OCI-LY3 (cell line): ENCODE data around the gene NEDD8.

Experiments used
- H2AFZ ChIP-seq: fragments of 200-600, 300-600 bp; shearing (Covaris generic); 2 replicates; pipeline ENCODE4 v1.6.0; 2014; ENCODE audit warnings: antibody characterized with exemption, low read depth, low read length
- H3K27ac ChIP-seq: fragments of 200-600, 300-600 bp; sonication (generic); 2 replicates; pipeline ENCODE4 v1.5.1; 2014; ENCODE audit warnings: mild to moderate bottlenecking, low read length, moderate library complexity, mixed read lengths
- H3K27me3 ChIP-seq: fragments of 200-600, 300-600 bp; sonication (generic); 2 replicates; pipeline ENCODE4 v1.6.1; 2014; ENCODE audit warnings: low read depth, low read length, mixed read lengths
- H3K36me3 ChIP-seq: fragments of 200-600, 300-600 bp; sonication (generic); replicated peaks from 2 replicates; pipeline ENCODE3; 2014; ENCODE audit warnings: low read depth, low read length, mixed read lengths
- H3K4me1 ChIP-seq: fragments of 300-600, 200-600 bp; sonication (generic); 2 replicates; pipeline ENCODE4 v1.6.1; 2014; ENCODE audit warnings: low read length, mixed read lengths
- H3K4me2 ChIP-seq: fragments of 200-600, 300-600 bp; sonication (generic); 2 replicates; pipeline ENCODE4 v1.6.1; 2014; ENCODE audit warnings: low read length, mixed read lengths
- H3K4me3 ChIP-seq: fragments of 300-600, 200-600 bp; sonication (generic); 2 replicates; pipeline ENCODE4 v1.5.1; 2014; ENCODE audit warnings: antibody characterized with exemption, mild to moderate bottlenecking, low read length, moderate library complexity
- H3K79me2 ChIP-seq: fragments of 300-600, 200-600 bp; shearing (Covaris generic); 2 replicates; pipeline ENCODE4 v1.6.1; 2014; ENCODE audit warnings: mild to moderate bottlenecking, low read length, mixed read lengths
- H3K9ac ChIP-seq: fragments of 300-600, 200-600 bp; shearing (Covaris generic); 2 replicates; pipeline ENCODE4 v1.6.0; 2014; ENCODE audit warnings: mild to moderate bottlenecking, low read length, moderate library complexity
- H3K9me3 ChIP-seq: fragments of 200-600, 300-600 bp; shearing (Covaris generic); 2 replicates; pipeline ENCODE4 v1.6.1; 2014; ENCODE audit warnings: low read length, mixed read lengths; ENCODE audit not compliant: insufficient read depth
- H4K20me1 ChIP-seq: fragments of 200-600, 300-600 bp; sonication (generic); 2 replicates; pipeline ENCODE4 v1.6.1; 2016; ENCODE audit warnings: low read length, mixed read lengths; ENCODE audit not compliant: insufficient read depth
- EZH2phosphoT487 ChIP-seq: fragments of 200-600 bp; shearing (Covaris generic); IDR thresholded peaks from 2 replicates; pipeline ENCODE4 v1.6.1; 2018; ENCODE audit warnings: antibody characterized with exemption, mixed run types, low read depth
- TF ChIP-seq, protein P1 (sequence below): fragments of 200-600, 300-600 bp; sonication (generic); IDR thresholded peaks from 2 replicates; pipeline ENCODE4 v1.5.1; 2014; ENCODE audit warnings: antibody characterized with exemption, low read length, low read depth

The NEDD8 gene

DNA sequence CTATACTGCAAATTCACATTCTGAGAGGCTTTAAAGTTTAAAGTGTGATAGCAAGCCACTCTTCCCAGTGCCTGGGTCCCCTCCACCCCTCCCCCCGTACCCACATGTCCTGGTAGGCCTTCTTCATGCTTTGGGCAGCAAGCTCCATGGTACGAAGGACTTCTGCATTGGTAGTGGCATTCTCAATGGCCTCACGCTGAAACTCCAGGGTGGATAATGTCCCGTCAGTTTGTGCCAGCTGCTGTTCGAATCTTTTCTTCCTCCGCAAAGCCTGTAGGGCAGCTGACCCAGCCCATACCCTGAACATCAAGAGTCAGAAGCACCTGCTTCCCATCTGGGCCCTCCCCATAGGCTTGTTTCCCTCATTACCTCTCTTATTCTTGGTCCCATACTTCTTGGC, 20.9 kb downstream of the NEDD8 start:
- peaks cover 17% of the 10 kb centered on the region for H3K4me1 ChIP-seq
- TF ChIP-seq, protein P1, sequence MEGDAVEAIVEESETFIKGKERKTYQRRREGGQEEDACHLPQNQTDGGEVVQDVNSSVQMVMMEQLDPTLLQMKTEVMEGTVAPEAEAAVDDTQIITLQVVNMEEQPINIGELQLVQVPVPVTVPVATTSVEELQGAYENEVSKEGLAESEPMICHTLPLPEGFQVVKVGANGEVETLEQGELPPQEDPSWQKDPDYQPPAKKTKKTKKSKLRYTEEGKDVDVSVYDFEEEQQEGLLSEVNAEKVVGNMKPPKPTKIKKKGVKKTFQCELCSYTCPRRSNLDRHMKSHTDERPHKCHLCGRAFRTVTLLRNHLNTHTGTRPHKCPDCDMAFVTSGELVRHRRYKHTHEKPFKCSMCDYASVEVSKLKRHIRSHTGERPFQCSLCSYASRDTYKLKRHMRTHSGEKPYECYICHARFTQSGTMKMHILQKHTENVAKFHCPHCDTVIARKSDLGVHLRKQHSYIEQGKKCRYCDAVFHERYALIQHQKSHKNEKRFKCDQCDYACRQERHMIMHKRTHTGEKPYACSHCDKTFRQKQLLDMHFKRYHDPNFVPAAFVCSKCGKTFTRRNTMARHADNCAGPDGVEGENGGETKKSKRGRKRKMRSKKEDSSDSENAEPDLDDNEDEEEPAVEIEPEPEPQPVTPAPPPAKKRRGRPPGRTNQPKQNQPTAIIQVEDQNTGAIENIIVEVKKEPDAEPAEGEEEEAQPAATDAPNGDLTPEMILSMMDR = no peak
- TF ChIP-seq EZH2phosphoT487 = no peak

GRCh38 chr14:24207625-24208024, 24.5 kb downstream of the NEDD8 start:
- H3K4me2 ChIP-seq = no peak overlapping the region
- H3K27ac ChIP-seq = no peak overlapping the region
- H3K79me2 ChIP-seq = peaks cover 7% of the 10 kb centered on the region
- no peaks in the 10 kb centered on the region for H3K9me3 ChIP-seq
- no peaks in the 10 kb centered on the region for H3K27me3 ChIP-seq
- no peaks in the 10 kb centered on the region; the same call in 1 of the 2 replicates for H3K4me1 ChIP-seq
- no peak overlapping the region for H3K9ac ChIP-seq
- peaks cover 53% of the 10 kb centered on the region for H3K36me3 ChIP-seq
- H2AFZ ChIP-seq = no peak overlapping the region
- H4K20me1 ChIP-seq = 0 out of 2 replicates have a peak, but pooled peaks cover 2% of the 10 kb centered on the region
- no peak overlapping the region for H3K4me3 ChIP-seq
- TF ChIP-seq, protein P1 = no peak
- no peak for TF ChIP-seq EZH2phosphoT487

More for the DNA sequence above, 20.9 kb downstream of the NEDD8 start:
- no peak overlapping the region for H2AFZ ChIP-seq
- H3K36me3 ChIP-seq = peaks cover 37% of the 10 kb centered on the region
- peaks cover 10% of the 10 kb centered on the region for H3K79me2 ChIP-seq
- H3K27ac ChIP-seq = no peak overlapping the region
- no peak overlapping the region for H3K9ac ChIP-seq
- no peaks in the 10 kb centered on the region for H3K27me3 ChIP-seq
- no peak overlapping the region for H3K4me2 ChIP-seq
- no peaks in the 10 kb centered on the region for H3K9me3 ChIP-seq
- no peaks in the 10 kb centered on the region for H4K20me1 ChIP-seq
- no peak overlapping the region for H3K4me3 ChIP-seq

DNA sequence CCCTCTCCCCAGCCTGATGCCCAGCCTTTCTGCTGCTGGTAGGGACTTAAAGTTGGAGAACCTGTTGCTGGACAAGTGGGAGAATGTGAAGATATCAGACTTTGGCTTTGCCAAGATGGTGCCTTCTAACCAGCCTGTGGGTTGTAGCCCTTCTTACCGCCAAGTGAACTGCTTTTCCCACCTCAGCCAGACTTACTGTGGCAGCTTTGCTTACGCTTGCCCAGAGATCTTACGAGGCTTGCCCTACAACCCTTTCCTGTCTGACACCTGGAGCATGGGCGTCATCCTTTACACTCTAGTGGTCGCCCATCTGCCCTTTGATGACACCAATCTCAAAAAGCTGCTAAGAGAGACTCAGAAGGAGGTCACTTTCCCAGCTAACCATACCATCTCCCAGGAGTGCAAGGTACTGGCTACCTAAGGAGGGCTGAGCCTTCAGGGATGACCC, 25.0 kb downstream of the NEDD8 start:
- TF ChIP-seq EZH2phosphoT487 = no peak
- peaks cover 53% of the 10 kb centered on the region for H3K36me3 ChIP-seq
- no peak overlapping the region for H2AFZ ChIP-seq

DNA sequence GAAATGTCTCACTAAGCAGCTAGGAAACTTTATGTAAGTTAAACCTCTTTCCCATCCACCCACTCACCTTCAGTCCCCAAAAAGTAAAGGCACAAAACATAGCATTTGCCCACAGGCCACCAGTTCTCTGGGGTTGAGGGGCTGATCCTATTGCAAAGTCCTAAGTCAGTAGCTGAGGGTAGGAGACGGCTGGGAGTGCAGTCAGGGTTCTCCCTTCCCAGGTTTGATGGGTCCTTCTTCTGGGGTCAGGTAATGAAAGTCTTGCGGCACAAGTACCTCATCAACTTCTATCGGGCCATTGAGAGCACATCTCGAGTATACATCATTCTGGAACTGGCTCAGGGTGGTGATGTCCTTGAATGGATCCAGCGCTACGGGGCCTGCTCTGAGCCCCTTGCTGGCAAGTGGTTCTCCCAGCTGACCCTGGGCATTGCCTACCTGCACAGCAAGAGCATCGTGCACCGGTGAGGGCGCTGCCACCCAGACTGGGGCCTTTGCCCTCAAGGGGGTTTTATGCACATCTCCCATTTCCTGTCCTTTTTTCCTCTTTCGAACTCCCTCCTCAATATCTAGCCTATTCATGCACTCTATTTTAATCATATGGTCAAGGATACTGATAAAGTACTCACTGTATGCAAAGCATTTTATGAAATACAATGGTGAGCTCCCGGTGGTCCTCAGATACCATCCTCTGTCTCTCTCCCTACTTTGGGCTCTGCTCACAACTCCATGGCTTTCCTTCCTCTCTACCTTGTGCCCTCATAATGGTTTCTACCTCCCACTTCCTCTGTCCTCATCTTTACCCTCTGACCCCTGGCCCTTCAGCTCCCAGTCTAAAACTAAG, 25.7 kb downstream of the NEDD8 start:
- Histone ChIP-seq H3K9ac (no peak overlapping the region), H3K79me2 (no peaks in the 10 kb centered on the region), H3K4me1 (no peaks in the 10 kb centered on the region), H3K27me3 (no peaks in the 10 kb centered on the region), H3K27ac (no peak overlapping the region), H3K4me2 (no peak overlapping the region), H3K9me3 (no peaks in the 10 kb centered on the region), H3K36me3 (peaks cover 56% of the 10 kb centered on the region), H4K20me1 (0 out of 2 replicates have a peak, but pooled peaks cover 2% of the 10 kb centered on the region), H3K4me3 (no peak overlapping the region), H2AFZ (no peak overlapping the region)
- TF ChIP-seq, protein P1 = no peak
- TF ChIP-seq EZH2phosphoT487 = no peak

More for the DNA sequence above, 25.0 kb downstream of the NEDD8 start:
- Histone ChIP-seq H3K4me2 (no peak overlapping the region), H3K4me3 (no peak overlapping the region), H3K79me2 (peaks cover 3% of the 10 kb centered on the region), H3K27me3 (no peaks in the 10 kb centered on the region), H3K9ac (no peak overlapping the region), H4K20me1 (0 out of 2 replicates have a peak, but pooled peaks cover 2% of the 10 kb centered on the region), H3K9me3 (no peaks in the 10 kb centered on the region), H3K4me1 (no peaks in the 10 kb centered on the region), H3K27ac (no peak overlapping the region)
